Fibroblast of villous mesenchyme (primary cell): Measurements from ENCODE around the gene UBA52. TPM values are rescaled to one million over a fixed set of nuclear protein-coding genes. Genes with fewer than 3 reads are reported as not detected.

Source experiments
- DNase-seq: peaks from one replicate; pipeline ENCODE4 v3.0.0-alpha.2; 2010; ENCODE audit warnings: low read depth
- H3K4me3 ChIP-seq: 2 replicates; pipeline ENCODE4 v1.5.1; 2011; ENCODE audit warnings: low read depth, mild to moderate bottlenecking, low read length
- CTCF ChIP-seq: IDR thresholded peaks from 2 replicates; pipeline ENCODE4 v1.5.1; 2012; ENCODE audit warnings: low read depth, mild to moderate bottlenecking, low read length; ENCODE audit not compliant: insufficient read depth
- total RNA-seq: library from RNA; depleted of rRNA; stranded (reverse); fragments of >200 nt; gene quantifications from 2 replicates; pipeline ENCODE4 v1.2.3, GENCODE V29; 2012

Gene UBA52
- total RNA-seq, 1 donor, result 357 TPM

GRCh38 chr19:18593367-18594095, 21.9 kb downstream of the UBA52 start:
- H3K4me3 ChIP-seq, result peak overlapping the region; percentile 23
- no peak for DNase-seq
- TF ChIP-seq CTCF, result no peak

GRCh38 chr19:18594096-18594823, 22.6 kb downstream of the UBA52 start:
- TF ChIP-seq CTCF, result peak; percentile 73
- peak; percentile 86 for DNase-seq
- H3K4me3 ChIP-seq, result peak overlapping the region; percentile 52

GRCh38 chr19:18594824-18595373, 23.2 kb downstream of the UBA52 start:
- H3K4me3 ChIP-seq, result peak overlapping the region; percentile 52
- DNase-seq, result no peak
- no peak for TF ChIP-seq CTCF

- no peak for TF ChIP-seq CTCF
- no peak overlapping the region for H3K4me3 ChIP-seq
- DNase-seq, result no peak
These were observed 23.8 kb downstream of the UBA52 start for GRCh38 chr19:18595475-18595874.

- H3K4me3 ChIP-seq, result no peak overlapping the region
- no peak for TF ChIP-seq CTCF
- DNase-seq, result peak; percentile 31
These were observed 25.1 kb downstream of the UBA52 start for GRCh38 chr19:18596752-18597157.

- TF ChIP-seq CTCF, result no peak
- DNase-seq, result no peak
- H3K4me3 ChIP-seq, result no peak overlapping the region
These were observed 26.4 kb downstream of the UBA52 start for GRCh38 chr19:18597809-18598660.
